ENCODE results near the gene CTNNA1.

DNA sequence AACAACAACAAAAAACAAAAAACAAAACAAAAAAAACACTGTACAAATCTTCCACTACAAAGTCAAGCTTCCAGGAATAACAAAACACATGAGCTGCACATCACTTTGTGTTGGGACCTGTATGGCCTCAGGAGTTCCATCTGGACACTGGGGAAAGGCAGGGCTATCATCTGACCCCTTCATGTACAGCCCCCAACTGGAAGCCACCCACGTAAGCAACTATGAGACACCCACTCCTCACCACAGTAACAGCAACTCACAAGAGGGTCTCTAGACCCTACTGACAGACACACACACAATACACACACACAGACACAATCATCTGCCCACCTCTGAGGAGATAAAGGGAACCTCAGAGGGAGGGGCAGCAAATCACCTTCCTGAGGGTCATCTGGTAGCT is 203.6 kb downstream of the CTNNA1 start:
- TF ChIP-seq CTCF (IDR thresholded peaks at IDR 0.05) (no peak), POLR2A (IDR thresholded peaks at IDR 0.05) (no peak)

Data from right lobe of liver (tissue), 4 donors.